Umbilical cord (tissue), 2 donors: Measurements from ENCODE around the gene PROSER2. TPM values are rescaled to one million over a fixed set of nuclear protein-coding genes. Genes with fewer than 3 reads are reported as not detected.
"Not testable (repeated sequence)": the region's sequence is repeated elsewhere in the genome, so short reads cannot be mapped to it uniquely, and the experiment has no call there.

Source experiments
- DNase-seq: peaks from one replicate; pipeline ENCODE4 v3.0.0-alpha.2; 2015; ENCODE audit warnings: low spot score
- total RNA-seq: library from RNA; depleted of rRNA; stranded (reverse); fragments of >200 nt; gene quantifications from one replicate; pipeline ENCODE4 v1.2.3, GENCODE V29; 2014; ENCODE audit warnings: low replicate concordance; ENCODE audit not compliant: insufficient read depth

Gene PROSER2
- total RNA-seq, 1 donor from 2014 or later, result 4.1 TPM

- no peak for DNase-seq
These were observed 61.7 kb downstream of the PROSER2 start for GRCh38 chr10:11884706-11885423.

- DNase-seq, result no peak
These were observed 62.4 kb downstream of the PROSER2 start for GRCh38 chr10:11885437-11886137.

- DNase-seq, result no peak
These were observed 63.0 kb downstream of the PROSER2 start for GRCh38 chr10:11886138-11886474.

GRCh38 chr10:11886851-11887250 lies 63.7 kb downstream of the PROSER2 start:
- DNase-seq, result no peak

GRCh38 chr10:11887381-11888227 lies 64.4 kb downstream of the PROSER2 start:
- no peak for DNase-seq

- DNase-seq, result not testable (repeated sequence)
These were observed 66.1 kb downstream of the PROSER2 start for GRCh38 chr10:11889263-11889662.

GRCh38 chr10:11891776-11892486 lies 68.8 kb downstream of the PROSER2 start:
- no peak for DNase-seq

GRCh38 chr10:11893749-11894278 lies 70.7 kb downstream of the PROSER2 start:
- no peak for DNase-seq

GRCh38 chr10:11894381-11895107 lies 71.4 kb downstream of the PROSER2 start:
- DNase-seq, result no peak

- no peak for DNase-seq
These were observed 71.9 kb downstream of the PROSER2 start for GRCh38 chr10:11895108-11895466.

- DNase-seq, result no peak
These were observed 72.4 kb downstream of the PROSER2 start for GRCh38 chr10:11895598-11895997.

GRCh38 chr10:11896549-11897200 lies 73.5 kb downstream of the PROSER2 start:
- no peak for DNase-seq

- no peak for DNase-seq
These were observed 74.8 kb downstream of the PROSER2 start for GRCh38 chr10:11898033-11898371.

GRCh38 chr10:11898372-11899066 lies 75.4 kb downstream of the PROSER2 start:
- peak; percentile 58 for DNase-seq

- DNase-seq, result no peak
These were observed 76.1 kb downstream of the PROSER2 start for GRCh38 chr10:11899067-11899876.

GRCh38 chr10:11901036-11901301 lies 77.8 kb downstream of the PROSER2 start:
- DNase-seq, result no peak

- DNase-seq, result no peak
These were observed 78.3 kb downstream of the PROSER2 start for GRCh38 chr10:11901454-11901832.

GRCh38 chr10:11901833-11902475 lies 78.8 kb downstream of the PROSER2 start:
- peak; percentile 64 for DNase-seq

- no peak for DNase-seq
These were observed 79.5 kb downstream of the PROSER2 start for GRCh38 chr10:11902646-11903045.
